HEK293T (cell line): ENCODE measurements around the gene ST6GALNAC1.

Source experiments
- ELF4 ChIP-seq: fragments of 450-650 bp; IDR thresholded peaks from 2 replicates; pipeline ENCODE4 v1.6.1; 2017; ENCODE audit warnings: antibody characterized with exemption
- FOXM1 ChIP-seq: fragments of 450-650 bp; IDR thresholded peaks from 2 replicates; pipeline ENCODE4 v1.6.1; 2017; ENCODE audit warnings: mild to moderate bottlenecking, borderline replicate concordance
- HDGF ChIP-seq: fragments of 450-650 bp; IDR thresholded peaks from 2 replicates; pipeline ENCODE4 v1.6.1; 2017; ENCODE audit warnings: antibody characterized with exemption, borderline replicate concordance
- SUZ12 ChIP-seq: fragments of 450-650 bp; IDR thresholded peaks from 2 replicates; pipeline ENCODE4 v1.6.1; 2016; ENCODE audit warnings: mild to moderate bottlenecking

DNA sequence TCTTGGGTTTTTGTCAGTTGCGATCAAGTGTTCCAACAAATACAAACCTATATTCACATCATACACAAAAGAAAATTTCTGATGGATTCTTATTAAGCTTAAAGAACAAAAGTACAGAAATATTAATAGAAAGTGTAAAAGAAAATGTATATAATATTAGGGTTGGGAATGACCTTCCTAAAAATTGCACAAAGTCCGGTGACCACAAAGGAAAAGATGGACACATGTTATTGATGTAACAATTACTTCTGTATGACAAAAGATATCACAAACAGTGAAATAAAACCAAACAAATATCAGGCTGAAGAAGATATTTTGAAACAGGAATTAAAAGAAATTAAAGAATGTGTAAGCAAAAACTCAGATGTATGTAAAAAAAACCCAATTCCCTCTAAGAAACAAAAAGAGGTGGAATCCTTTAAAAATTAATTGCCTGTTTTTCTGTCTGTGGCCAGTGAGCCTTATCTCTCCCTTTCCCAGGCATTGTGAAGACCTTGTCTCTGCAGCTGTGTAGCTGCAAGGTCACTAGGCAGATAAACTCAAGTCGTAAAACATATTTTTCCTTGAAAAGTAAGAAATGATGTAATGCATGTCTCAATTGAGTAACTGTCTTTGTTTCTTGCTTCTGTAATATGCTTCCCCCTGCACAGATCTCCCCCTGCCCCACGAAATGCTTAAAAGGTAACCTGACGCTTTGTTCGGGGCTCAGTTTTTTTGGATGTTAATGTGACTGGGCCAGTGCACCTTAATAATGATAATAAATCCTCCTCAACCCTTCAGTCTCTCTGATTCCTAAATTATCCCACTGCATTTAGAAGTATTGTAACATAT, 2.8 kb downstream of the ST6GALNAC1 start:
- no peak for TF ChIP-seq HDGF
- TF ChIP-seq SUZ12 = no peak
- no peak for TF ChIP-seq ELF4
- TF ChIP-seq FOXM1 = no peak
